Erythroblast (primary cell): Measurements from ENCODE around the gene CD276.

Experiments
- GATA1 ChIP-seq: IDR thresholded peaks from 2 replicates; pipeline ENCODE4 v1.6.1; 2011; ENCODE audit warnings: low read depth, mild to moderate bottlenecking, control low read depth, low read length, moderate library complexity
- POLR2A ChIP-seq: IDR thresholded peaks from 2 replicates; pipeline ENCODE4 v1.6.1; 2011; ENCODE audit warnings: mild to moderate bottlenecking, low read length

DNA sequence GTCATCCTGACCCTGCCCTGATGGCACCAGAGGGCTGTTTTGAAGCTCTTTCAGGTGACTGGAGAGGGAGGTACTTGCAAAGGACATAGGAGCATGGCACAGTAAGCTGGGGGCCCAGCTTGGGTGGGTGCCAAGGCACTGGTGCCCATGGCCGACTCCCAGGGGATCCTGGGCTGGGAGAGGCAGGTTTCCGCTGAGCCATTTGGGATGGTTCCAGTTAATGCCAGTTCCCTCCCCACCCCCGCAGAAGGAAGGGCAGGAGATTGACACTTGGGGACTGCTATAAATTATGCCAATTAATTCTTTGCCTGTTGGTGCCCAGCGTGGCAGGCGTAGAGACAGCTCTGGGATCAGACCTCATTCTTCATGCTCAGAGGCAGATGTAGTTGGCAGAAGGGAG, 26.1 kb downstream of the CD276 start:
- TF ChIP-seq POLR2A (no peak), GATA1 (no peak)
